ENCODE data around the gene CHST5. TPM values are rescaled to one million over a fixed set of nuclear protein-coding genes. Genes with fewer than 3 reads are reported as not detected.
A peak's percentile ranks its signal among the peaks of the same experiment; 100 is the strongest.

The CHST5 gene
- total and polyA plus RNA-seq, 2 of the 13 experiments (the other 11 are each of a cell fraction or from before 2014, with no cell fraction given), result 0.05 TPM; not detected in 1

- TF ChIP-seq ETV5 (CRISPR knock-in tag; IDR thresholded peaks at IDR 0.05; ENCODE audit: borderline replicate concordance) (peak; percentile 97), HCFC1 (IDR thresholded peaks at IDR 0.05; ENCODE audit: low read depth, low read length) (no peak), TBX2 (CRISPR knock-in tag; IDR thresholded peaks at IDR 0.05; ENCODE audit: borderline replicate concordance) (0 out of 2 replicates have a peak, but pooled peaks have one; percentile 45), MIXL1 (CRISPR knock-in tag; IDR thresholded peaks at IDR 0.05) (no peak), ZNF484 (CRISPR knock-in tag; IDR thresholded peaks at IDR 0.05; ENCODE audit: borderline replicate concordance, low read depth) (no peak), ZNF720 (CRISPR knock-in tag; IDR thresholded peaks at IDR 0.05) (no peak), ZNF468 (CRISPR knock-in tag; IDR thresholded peaks at IDR 0.05) (no peak), GRHL1 (CRISPR knock-in tag; conservative IDR thresholded peaks at IDR 0.05) (no peak), ZNF773 (CRISPR knock-in tag; IDR thresholded peaks at IDR 0.05; ENCODE audit: borderline replicate concordance) (no peak), SP1 (IDR thresholded peaks at IDR 0.05) (no peak), SP1 (CRISPR knock-in tag; IDR thresholded peaks at IDR 0.05) (no peak), MAX (IDR thresholded peaks at IDR 0.05) (no peak), SKI (IDR thresholded peaks at IDR 0.05; ENCODE audit: partially characterized antibody) (no peak), ZNF691 (CRISPR knock-in tag; IDR thresholded peaks at IDR 0.05; ENCODE audit: borderline replicate concordance, low read depth) (no peak), THAP7 (CRISPR knock-in tag; IDR thresholded peaks at IDR 0.05) (no peak), WIZ (CRISPR knock-in tag; IDR thresholded peaks at IDR 0.05) (no peak), ZNF770 (CRISPR knock-in tag; IDR thresholded peaks at IDR 0.05) (no peak), ZSCAN29 (CRISPR knock-in tag; conservative IDR thresholded peaks at IDR 0.05) (no peak), ZNF431 (CRISPR knock-in tag; IDR thresholded peaks at IDR 0.05; ENCODE audit: borderline replicate concordance, low read depth) (no peak), IRF9 (CRISPR knock-in tag; IDR thresholded peaks at IDR 0.05; ENCODE audit: borderline replicate concordance) (no peak), ZNF713 (CRISPR knock-in tag; IDR thresholded peaks at IDR 0.05) (no peak), ZSCAN5A (CRISPR knock-in tag; IDR thresholded peaks at IDR 0.05; ENCODE audit: borderline replicate concordance) (peak; percentile 63; the same call in 1 of the 2 replicates)
Observed at GRCh38 chr16:75506574-75506973, 29.3 kb downstream of the CHST5 start (continued).

Measured in HepG2 (cell line).